Measurements from ENCODE around the gene SEZ6L2. TPM values are rescaled to one million over a fixed set of nuclear protein-coding genes. Genes with fewer than 3 reads are reported as not detected.

The SEZ6L2 gene
- total and polyA plus RNA-seq, 2 of the 13 experiments (the other 11 are each of a cell fraction or from before 2014, with no cell fraction given): 14.9 to 16.9 TPM

- TF ChIP-seq ZNF414 (CRISPR knock-in tag; IDR thresholded peaks at IDR 0.05) (no peak), SOX13 (IDR thresholded peaks at IDR 0.05) (no peak), SOX13 (CRISPR knock-in tag; conservative IDR thresholded peaks at IDR 0.05 in 1 of 2, IDR thresholded peaks at IDR 0.05 in 1 of 2) (peak in 1 of 2 experiments; percentile 27; a peak in 1 of 4 replicates), PTBP1 (IDR thresholded peaks at IDR 0.05; ENCODE audit: low read depth, low read length, poor library complexity, severe bottlenecking) (no peak), KDM3A (CRISPR knock-in tag; IDR thresholded peaks at IDR 0.05; ENCODE audit: low read depth) (peak; percentile 65; the same call in 1 of the 2 replicates), THRA (CRISPR knock-in tag; IDR thresholded peaks at IDR 0.05; ENCODE audit: borderline replicate concordance) (0 out of 2 replicates have a peak, but pooled peaks have one; percentile 53), TSC22D2 (CRISPR knock-in tag; IDR thresholded peaks at IDR 0.05; ENCODE audit: borderline replicate concordance) (no peak; the same call in 1 of the 2 replicates), GPBP1L1 (CRISPR knock-in tag; IDR thresholded peaks at IDR 0.05) (no peak), ZNF282 (IDR thresholded peaks at IDR 0.05; ENCODE audit: partially characterized antibody) (no peak), ZNF121 (CRISPR knock-in tag; IDR thresholded peaks at IDR 0.05) (peak; percentile 87), ZNF263 (CRISPR knock-in tag; IDR thresholded peaks at IDR 0.05) (peak; percentile 69), CCDC6 (CRISPR knock-in tag; IDR thresholded peaks at IDR 0.05) (no peak), ZFY (CRISPR knock-in tag; IDR thresholded peaks at IDR 0.05) (0 out of 2 replicates have a peak, but pooled peaks have one; percentile 14), FOXO1 (CRISPR knock-in tag; IDR thresholded peaks at IDR 0.05) (peak; percentile 67; the same call in 1 of the 2 replicates), ZSCAN25 (CRISPR knock-in tag; IDR thresholded peaks at IDR 0.05) (0 out of 2 replicates have a peak, but pooled peaks have one; percentile 68), HCFC1 (IDR thresholded peaks at IDR 0.05; ENCODE audit: low read depth, low read length) (no peak), AHDC1 (CRISPR knock-in tag; IDR thresholded peaks at IDR 0.05; ENCODE audit: borderline replicate concordance) (no peak)
- TF ChIP-seq, protein P1, sequence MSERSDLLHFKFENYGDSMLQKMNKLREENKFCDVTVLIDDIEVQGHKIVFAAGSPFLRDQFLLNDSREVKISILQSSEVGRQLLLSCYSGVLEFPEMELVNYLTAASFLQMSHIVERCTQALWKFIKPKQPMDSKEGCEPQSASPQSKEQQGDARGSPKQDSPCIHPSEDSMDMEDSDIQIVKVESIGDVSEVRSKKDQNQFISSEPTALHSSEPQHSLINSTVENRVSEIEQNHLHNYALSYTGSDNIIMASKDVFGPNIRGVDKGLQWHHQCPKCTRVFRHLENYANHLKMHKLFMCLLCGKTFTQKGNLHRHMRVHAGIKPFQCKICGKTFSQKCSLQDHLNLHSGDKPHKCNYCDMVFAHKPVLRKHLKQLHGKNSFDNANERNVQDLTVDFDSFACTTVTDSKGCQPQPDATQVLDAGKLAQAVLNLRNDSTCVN (CRISPR knock-in tag; IDR thresholded peaks at IDR 0.05; ENCODE audit: borderline replicate concordance): no peak
Measured at GRCh38 chr16:29848420-29849297, 50.7 kb downstream of the SEZ6L2 start (continued).

All from HepG2 (cell line).